Measurements from ENCODE around the gene GPS2.
"Not testable (repeated sequence)": the region's sequence is repeated elsewhere in the genome, so short reads cannot be mapped to it uniquely, and the experiment has no call there.

Gene GPS2

GRCh38 chr17:7314719-7315569 is at the start of gene GPS2:
Gene GPS2 (minus strand): TSS chr17:7315360. CDS start chr17:7315052, 308 bp downstream.
- DNase-seq, result peak; percentile 67

GRCh38 chr17:7363311-7363710 is 48.2 kb upstream of the GPS2 start:
- DNase-seq, result no peak

GRCh38 chr17:7361906-7362305 is 46.7 kb upstream of the GPS2 start:
- no peak for DNase-seq

GRCh38 chr17:7357381-7357780 is 42.2 kb upstream of the GPS2 start:
- DNase-seq, result no peak

- DNase-seq, result no peak
These were observed 41.6 kb upstream of the GPS2 start for GRCh38 chr17:7356756-7357155.

- peak; percentile 11 for DNase-seq
These were observed 41.0 kb upstream of the GPS2 start for GRCh38 chr17:7356072-7356549.

- no peak for DNase-seq
These were observed 40.4 kb upstream of the GPS2 start for GRCh38 chr17:7355573-7355972.

GRCh38 chr17:7355053-7355452 is 39.9 kb upstream of the GPS2 start, which contains the start of gene TMEM95:
Gene TMEM95 (plus strand): TSS chr17:7355156. CDS start chr17:7355205, 49 bp downstream.
- no peak for DNase-seq

GRCh38 chr17:7354262-7354843 is 39.2 kb upstream of the GPS2 start:
- peak; percentile 41 for DNase-seq

- DNase-seq, result no peak
These were observed 37.9 kb upstream of the GPS2 start for GRCh38 chr17:7352910-7353635.

- no peak for DNase-seq
These were observed 37.3 kb upstream of the GPS2 start for GRCh38 chr17:7352503-7352889.

GRCh38 chr17:7351665-7352502 is 36.7 kb upstream of the GPS2 start, which contains the start of gene KCTD11:
Gene KCTD11 (plus strand): TSS chr17:7352162.
- peak; percentile 99 for DNase-seq

- DNase-seq, result no peak
These were observed 33.5 kb upstream of the GPS2 start for GRCh38 chr17:7348478-7349242.

GRCh38 chr17:7347630-7348477 is 32.7 kb upstream of the GPS2 start:
- DNase-seq, result no peak

- no peak for DNase-seq
These were observed 31.8 kb upstream of the GPS2 start for GRCh38 chr17:7346761-7347614.

- no peak for DNase-seq
These were observed 28.1 kb upstream of the GPS2 start for GRCh38 chr17:7343250-7343649.

- no peak for DNase-seq
These were observed 26.7 kb upstream of the GPS2 start for GRCh38 chr17:7341842-7342241.

GRCh38 chr17:7340179-7340578 is 25.0 kb upstream of the GPS2 start:
- no peak for DNase-seq

GRCh38 chr17:7337600-7337999 is 22.4 kb upstream of the GPS2 start:
- not testable (repeated sequence) for DNase-seq
